ENCODE results near the gene P2RY13. TPM values are rescaled to one million over a fixed set of nuclear protein-coding genes. Genes with fewer than 3 reads are reported as not detected.

Gene P2RY13
- total RNA-seq, 1 donor from 2014 or later: not detected

GRCh38 chr3:151318313-151318712 lies 11.0 kb downstream of the P2RY13 start:
- no peak overlapping the region for H3K27ac Mint-ChIP-seq
- TF ChIP-seq CTCF (IDR thresholded peaks at IDR 0.05; ENCODE audit: unreplicated experiment): no peak
- H3K4me3 Mint-ChIP-seq (ENCODE audit: low read depth): no peak overlapping the region
- H3K36me3 Mint-ChIP-seq (ENCODE audit: insufficient read depth): no peaks in the 10 kb centered on the region
- no peak for DNase-seq (ENCODE audit: low spot score, unreplicated experiment)
- no peaks in the 10 kb centered on the region for H3K4me1 Mint-ChIP-seq (ENCODE audit: low read depth)
- H3K9me3 Mint-ChIP-seq (ENCODE audit: low read depth): no peaks in the 10 kb centered on the region
- H3K27me3 Mint-ChIP-seq: no peaks in the 10 kb centered on the region

GRCh38 chr3:151316267-151316991 lies 12.9 kb downstream of the P2RY13 start, which contains the start of gene GPR87:
Gene GPR87, minus strand, starts transcription at chr3:151316820. Its CDS starts 16,720 bp downstream, at chr3:151300100.
- Mint-ChIP-seq H3K27me3 (no peaks in the 10 kb centered on the region), H3K4me3 (ENCODE audit: low read depth) (no peak within 1 kb of the TSS), H3K4me1 (ENCODE audit: low read depth) (no peaks in the 10 kb centered on the region), H3K36me3 (ENCODE audit: insufficient read depth) (no peaks in the 10 kb centered on the region), H3K27ac (peak within 1 kb of the TSS; percentile 10), H3K9me3 (ENCODE audit: low read depth) (no peaks in the 10 kb centered on the region)
- TF ChIP-seq CTCF (IDR thresholded peaks at IDR 0.05; ENCODE audit: unreplicated experiment): no peak
- DNase-seq (ENCODE audit: low spot score, unreplicated experiment): no peak

- Mint-ChIP-seq H3K36me3 (ENCODE audit: insufficient read depth) (no peaks in the 10 kb centered on the region), H3K27ac (no peak overlapping the region), H3K4me3 (ENCODE audit: low read depth) (no peak overlapping the region), H3K9me3 (ENCODE audit: low read depth) (no peaks in the 10 kb centered on the region), H3K4me1 (ENCODE audit: low read depth) (no peaks in the 10 kb centered on the region), H3K27me3 (no peaks in the 10 kb centered on the region)
- TF ChIP-seq CTCF (IDR thresholded peaks at IDR 0.05; ENCODE audit: unreplicated experiment): no peak
- no peak for DNase-seq (ENCODE audit: low spot score, unreplicated experiment)
Observed at GRCh38 chr3:151315846-151316245, 13.5 kb downstream of the P2RY13 start.

GRCh38 chr3:151315136-151315535 lies 14.2 kb downstream of the P2RY13 start:
- H3K9me3 Mint-ChIP-seq (ENCODE audit: low read depth): no peaks in the 10 kb centered on the region
- TF ChIP-seq CTCF (IDR thresholded peaks at IDR 0.05; ENCODE audit: unreplicated experiment): no peak
- H3K27me3 Mint-ChIP-seq: no peaks in the 10 kb centered on the region
- no peaks in the 10 kb centered on the region for H3K36me3 Mint-ChIP-seq (ENCODE audit: insufficient read depth)
- DNase-seq (ENCODE audit: low spot score, unreplicated experiment): no peak
- no peak overlapping the region for H3K4me3 Mint-ChIP-seq (ENCODE audit: low read depth)
- H3K4me1 Mint-ChIP-seq (ENCODE audit: low read depth): no peaks in the 10 kb centered on the region
- no peak overlapping the region for H3K27ac Mint-ChIP-seq

- Mint-ChIP-seq H3K4me1 (ENCODE audit: low read depth) (no peaks in the 10 kb centered on the region), H3K9me3 (ENCODE audit: low read depth) (no peaks in the 10 kb centered on the region), H3K36me3 (ENCODE audit: insufficient read depth) (no peaks in the 10 kb centered on the region), H3K27ac (no peak overlapping the region), H3K27me3 (no peaks in the 10 kb centered on the region), H3K4me3 (ENCODE audit: low read depth) (no peak overlapping the region)
- no peak for TF ChIP-seq CTCF (IDR thresholded peaks at IDR 0.05; ENCODE audit: unreplicated experiment)
- DNase-seq (ENCODE audit: low spot score, unreplicated experiment): no peak
Observed at GRCh38 chr3:151314593-151314992, 14.8 kb downstream of the P2RY13 start.

Data from progenitor cell of endocrine pancreas (in vitro differentiated cells).